Measurements from ENCODE around the gene RABGAP1L.

The RABGAP1L gene

DNA sequence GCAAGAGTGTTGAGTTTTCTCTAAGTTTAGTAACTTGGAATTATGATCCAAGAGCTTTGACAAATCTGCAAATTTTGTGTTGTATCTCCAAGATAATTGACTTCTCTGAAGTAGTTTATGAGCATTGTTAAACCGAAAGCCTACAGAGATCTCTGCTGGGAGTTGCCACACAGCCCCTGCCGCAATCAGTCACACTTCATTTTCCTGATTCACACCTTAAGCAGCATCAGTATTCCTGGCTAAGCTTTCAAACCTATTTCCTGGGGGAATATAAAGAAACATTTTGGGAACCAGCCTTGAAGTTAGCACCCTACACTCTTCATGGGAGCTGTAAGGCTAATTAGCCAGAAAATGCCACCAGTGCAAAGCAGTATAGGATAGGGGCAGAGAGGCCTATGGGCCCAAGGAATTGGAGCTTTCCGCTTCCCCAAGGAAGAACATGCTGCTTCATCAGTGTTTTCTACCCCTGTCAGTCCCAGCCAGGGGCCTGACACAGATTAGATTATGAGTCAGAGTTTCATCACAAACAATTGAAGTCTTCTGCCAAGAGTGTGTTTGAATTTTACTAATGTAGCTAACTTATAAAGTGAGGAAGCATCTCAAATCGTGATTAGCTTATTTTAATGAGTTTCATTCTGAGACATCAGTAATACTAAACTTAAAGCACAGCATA, 817.3 kb downstream of the RABGAP1L start:
- TF ChIP-seq SPI1 (IDR thresholded peaks at IDR 0.05; ENCODE audit: low read depth, low read length), result no peak
- no peak for TF ChIP-seq POLR2AphosphoS5 (IDR thresholded peaks at IDR 0.05; ENCODE audit: low read depth, low read length)
- TF ChIP-seq TAF1 (IDR thresholded peaks at IDR 0.05; ENCODE audit: low read depth, low read length), result no peak
- TF ChIP-seq PAX5 (IDR thresholded peaks at IDR 0.05; ENCODE audit: insufficient read depth, low read length, severe bottlenecking), result no peak
- TF ChIP-seq POU2F2 (IDR thresholded peaks at IDR 0.05; ENCODE audit: low read depth, low read length), result no peak
- no peak for TF ChIP-seq POLR2A (IDR thresholded peaks at IDR 0.05; ENCODE audit: low read depth, low read length)
- FAIRE-seq (no peak), DNase-seq (ENCODE audit: insufficient read length, low spot score) (no peak)

DNA sequence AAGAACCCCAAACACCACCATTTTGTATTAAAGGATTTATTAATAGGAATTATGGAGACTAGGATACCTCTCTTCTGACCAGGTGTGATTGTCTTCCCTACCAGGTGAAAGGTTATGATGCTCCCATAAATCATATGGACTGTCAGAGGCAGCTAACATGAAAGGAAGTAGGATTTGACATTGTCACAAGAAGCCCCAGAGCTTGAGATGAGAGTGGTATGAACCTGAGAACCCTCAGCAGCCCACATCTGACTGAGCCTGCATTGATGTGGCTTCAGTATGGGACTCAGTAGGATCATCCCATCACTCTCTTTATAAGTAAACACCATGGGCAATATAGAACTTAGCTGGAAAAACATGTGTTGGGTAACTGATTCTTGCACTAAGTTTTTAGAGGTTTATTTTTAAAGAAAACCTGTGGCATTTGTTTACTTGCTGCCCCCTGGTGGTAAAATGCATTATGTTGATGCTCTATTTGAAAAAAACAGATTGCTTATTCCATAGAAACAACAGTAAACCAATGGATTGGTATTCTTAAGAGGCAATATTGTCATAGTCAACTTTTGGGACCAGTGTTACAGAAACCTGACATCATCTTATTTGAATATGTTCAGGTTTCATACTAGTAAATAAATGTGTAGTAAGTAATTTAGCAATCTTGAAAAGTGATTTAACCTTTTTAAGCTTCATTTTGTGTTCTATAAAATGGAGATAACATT, 823.8 kb downstream of the RABGAP1L start:
- no peak for DNase-seq (ENCODE audit: insufficient read length, low spot score)
- TF ChIP-seq PAX5 (IDR thresholded peaks at IDR 0.05; ENCODE audit: insufficient read depth, low read length, severe bottlenecking) (no peak), POLR2A (IDR thresholded peaks at IDR 0.05; ENCODE audit: low read depth, low read length) (no peak), TAF1 (IDR thresholded peaks at IDR 0.05; ENCODE audit: low read depth, low read length) (no peak), POLR2AphosphoS5 (IDR thresholded peaks at IDR 0.05; ENCODE audit: low read depth, low read length) (no peak), SPI1 (IDR thresholded peaks at IDR 0.05; ENCODE audit: low read depth, low read length) (no peak), POU2F2 (IDR thresholded peaks at IDR 0.05; ENCODE audit: low read depth, low read length) (no peak)
- FAIRE-seq, result no peak

DNA sequence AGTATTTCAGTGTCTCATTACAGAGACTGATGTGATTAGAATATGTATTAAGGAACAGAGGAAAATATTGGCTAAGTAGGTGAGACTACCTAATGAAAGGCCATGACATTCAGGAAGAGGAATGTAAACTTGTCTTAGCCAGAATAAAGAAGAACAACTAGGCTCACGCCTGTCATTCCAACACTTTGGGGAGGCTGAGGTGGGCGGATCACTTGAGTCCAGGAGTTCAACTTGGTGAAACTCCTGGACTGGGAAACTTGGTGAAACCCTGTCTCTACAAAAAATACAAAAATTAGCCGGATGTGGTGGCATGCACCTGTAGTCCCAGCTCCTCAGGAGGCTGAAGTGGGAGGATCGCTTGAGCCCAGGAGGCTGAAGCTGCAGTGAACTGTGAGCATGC, 825.6 kb downstream of the RABGAP1L start:
- no peak for TF ChIP-seq POLR2A (IDR thresholded peaks at IDR 0.05; ENCODE audit: low read depth, low read length)
- TF ChIP-seq PAX5 (IDR thresholded peaks at IDR 0.05; ENCODE audit: insufficient read depth, low read length, severe bottlenecking), result no peak
- TF ChIP-seq POLR2AphosphoS5 (IDR thresholded peaks at IDR 0.05; ENCODE audit: low read depth, low read length), result no peak
- no peak for TF ChIP-seq POU2F2 (IDR thresholded peaks at IDR 0.05; ENCODE audit: low read depth, low read length)
- no peak for TF ChIP-seq SPI1 (IDR thresholded peaks at IDR 0.05; ENCODE audit: low read depth, low read length)
- no peak for TF ChIP-seq TAF1 (IDR thresholded peaks at IDR 0.05; ENCODE audit: low read depth, low read length)

DNA sequence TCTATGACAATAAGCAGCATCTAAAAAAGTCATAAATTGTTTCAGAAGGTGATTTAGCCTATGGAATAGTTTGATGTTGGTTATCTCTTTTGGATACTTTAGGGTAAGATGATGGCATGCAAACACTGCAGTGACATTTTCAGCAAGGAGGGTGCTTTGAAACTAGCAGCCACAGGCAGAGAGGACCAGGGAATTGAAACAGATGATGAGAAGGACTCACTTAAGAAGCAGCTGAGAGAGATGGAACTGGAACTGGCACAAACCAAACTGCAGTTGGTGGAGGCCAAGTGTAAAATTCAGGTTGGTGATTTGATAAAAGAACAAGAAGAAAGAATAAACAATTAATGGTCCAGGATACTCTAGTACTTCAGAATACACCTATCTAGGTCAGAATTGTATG, 829.2 kb downstream of the RABGAP1L start:
- no peak for TF ChIP-seq POLR2AphosphoS5 (IDR thresholded peaks at IDR 0.05; ENCODE audit: low read depth, low read length)
- TF ChIP-seq SPI1 (IDR thresholded peaks at IDR 0.05; ENCODE audit: low read depth, low read length), result no peak
- no peak for TF ChIP-seq PAX5 (IDR thresholded peaks at IDR 0.05; ENCODE audit: insufficient read depth, low read length, severe bottlenecking)
- no peak for TF ChIP-seq POU2F2 (IDR thresholded peaks at IDR 0.05; ENCODE audit: low read depth, low read length)
- TF ChIP-seq TAF1 (IDR thresholded peaks at IDR 0.05; ENCODE audit: low read depth, low read length), result no peak
- no peak for TF ChIP-seq POLR2A (IDR thresholded peaks at IDR 0.05; ENCODE audit: low read depth, low read length)
- DNase-seq (ENCODE audit: insufficient read length, low spot score) (no peak), FAIRE-seq (no peak)

More for the DNA sequence above, 825.6 kb downstream of the RABGAP1L start:
- FAIRE-seq (no peak), DNase-seq (ENCODE audit: insufficient read length, low spot score) (no peak)

DNA sequence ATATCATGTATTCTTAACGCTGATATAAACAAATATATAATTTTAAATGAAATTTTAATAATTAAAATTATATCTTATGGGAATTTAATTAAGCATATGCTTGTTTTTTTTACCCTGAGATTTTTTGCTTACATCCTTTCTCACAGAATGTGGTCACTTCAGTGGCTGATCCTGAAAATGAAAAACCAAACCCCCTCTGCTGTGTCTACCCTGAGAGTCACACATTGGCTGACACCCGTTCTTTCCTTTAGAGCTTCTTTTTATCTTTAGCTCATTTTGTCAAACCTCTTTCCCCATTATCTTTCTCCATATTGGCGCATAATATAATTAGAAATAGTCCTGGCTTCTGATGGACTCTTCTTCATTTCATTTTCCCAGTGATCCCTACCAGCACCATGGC, 829.7 kb downstream of the RABGAP1L start:
- no peak for FAIRE-seq

DNA sequence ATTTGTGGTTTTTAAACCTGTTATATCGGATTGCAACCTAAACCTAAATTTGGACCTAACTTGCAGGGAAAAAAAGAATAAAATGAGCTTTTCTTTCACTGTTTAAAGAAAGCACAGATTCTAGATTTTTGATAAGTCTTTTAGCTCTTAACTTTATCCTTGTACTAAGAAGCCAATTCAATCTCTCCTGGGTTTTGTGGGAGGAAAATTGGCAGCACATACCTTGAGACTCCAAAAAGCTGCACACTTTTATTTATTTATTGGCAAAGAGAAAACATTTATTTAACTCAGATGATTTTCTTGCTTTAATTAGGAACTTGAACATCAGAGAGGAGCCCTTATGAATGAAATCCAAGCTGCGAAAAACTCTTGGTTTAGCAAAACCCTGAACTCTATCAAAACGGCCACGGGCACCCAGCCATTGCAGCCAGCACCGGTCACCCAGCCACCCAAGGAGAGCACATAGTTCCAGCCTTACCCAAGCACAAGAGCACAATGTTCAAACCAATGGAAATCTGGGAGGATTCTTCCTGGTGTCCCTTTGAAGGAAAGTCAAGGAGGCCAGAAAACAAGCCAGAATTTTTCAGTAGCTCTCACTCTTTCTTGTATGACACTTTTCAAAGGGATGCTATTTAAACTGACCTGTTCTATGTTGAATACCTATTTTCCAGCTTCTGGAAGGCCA, 830.4 kb downstream of the RABGAP1L start:
- DNase-seq (ENCODE audit: insufficient read length, low spot score), result no peak
- no peak for FAIRE-seq
- TF ChIP-seq POLR2A (IDR thresholded peaks at IDR 0.05; ENCODE audit: low read depth, low read length), result no peak
- no peak for TF ChIP-seq POLR2AphosphoS5 (IDR thresholded peaks at IDR 0.05; ENCODE audit: low read depth, low read length)

More for the DNA sequence above, 829.7 kb downstream of the RABGAP1L start:
- DNase-seq (ENCODE audit: insufficient read length, low spot score), result no peak
- TF ChIP-seq POLR2AphosphoS5 (IDR thresholded peaks at IDR 0.05; ENCODE audit: low read depth, low read length) (no peak), SPI1 (IDR thresholded peaks at IDR 0.05; ENCODE audit: low read depth, low read length) (no peak)

DNA sequence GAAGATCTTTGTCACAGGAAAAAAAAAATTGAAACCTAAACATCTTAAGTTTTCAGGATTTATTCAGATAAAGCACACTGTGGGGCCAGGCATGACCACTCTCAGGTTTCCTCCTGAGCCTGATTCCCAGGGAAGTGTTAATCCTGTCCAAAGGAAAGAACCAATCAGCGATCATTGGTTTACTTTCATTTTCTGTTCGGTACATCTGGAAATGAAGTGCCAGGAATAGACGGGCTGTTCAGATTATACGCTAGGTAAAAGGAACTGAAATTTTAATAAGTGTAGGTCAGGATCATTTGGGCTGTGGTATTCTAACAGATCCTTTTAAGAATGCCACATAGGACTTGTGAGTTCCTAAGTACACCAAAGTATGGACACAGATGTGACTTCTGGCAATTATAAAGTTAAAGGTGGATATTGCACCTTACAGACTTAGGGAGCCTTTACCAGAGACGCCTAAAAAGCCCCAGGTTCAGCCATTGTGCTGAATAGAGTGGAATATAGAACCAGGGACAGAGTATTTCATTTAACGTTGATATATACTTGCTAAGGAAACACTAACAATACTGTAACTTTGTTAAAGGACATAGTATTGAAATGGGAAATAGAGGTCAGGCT, 831.2 kb downstream of the RABGAP1L start:
- FAIRE-seq (no peak), DNase-seq (ENCODE audit: insufficient read length, low spot score) (no peak)
- TF ChIP-seq PAX5 (IDR thresholded peaks at IDR 0.05; ENCODE audit: insufficient read depth, low read length, severe bottlenecking), result no peak
- TF ChIP-seq SPI1 (IDR thresholded peaks at IDR 0.05; ENCODE audit: low read depth, low read length), result peak; percentile 75

DNA sequence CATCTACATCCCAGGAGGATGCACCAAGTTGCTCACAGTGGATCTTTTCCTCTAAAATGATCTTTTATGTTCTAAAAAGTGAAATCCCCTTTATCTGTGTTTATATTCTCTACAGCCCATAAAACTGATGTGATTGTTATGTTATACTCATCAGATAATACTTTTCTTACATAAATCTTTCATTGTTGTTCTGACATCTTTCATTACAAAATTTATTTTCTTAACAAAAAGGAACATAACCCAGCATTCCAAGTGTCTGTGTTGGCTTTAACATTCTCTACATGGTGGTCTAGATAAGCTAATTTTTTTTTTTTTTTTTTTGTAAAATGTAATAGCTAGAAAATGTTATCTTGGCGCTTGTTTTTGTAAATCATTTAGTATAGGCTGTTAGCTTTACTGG, 832.2 kb downstream of the RABGAP1L start:
- no peak for FAIRE-seq

DNA sequence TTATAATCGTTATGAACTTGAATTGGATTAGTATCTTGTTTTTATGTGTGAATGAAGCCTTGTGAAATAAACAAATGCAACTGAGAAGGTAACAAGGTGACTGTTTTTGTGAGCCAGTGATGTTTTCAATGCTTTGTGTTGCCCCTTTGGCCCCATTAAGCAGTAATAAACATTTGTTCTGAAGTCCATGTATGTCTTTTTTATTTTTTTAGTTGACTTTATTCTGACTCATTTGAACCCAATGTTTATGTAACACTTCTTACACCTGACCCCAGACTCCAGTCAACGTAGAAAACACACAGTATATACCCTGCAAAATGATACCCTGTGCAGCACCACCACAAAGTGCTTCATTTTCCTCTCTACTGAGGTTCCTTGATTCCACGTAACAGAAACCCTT, 835.8 kb downstream of the RABGAP1L start:
- FAIRE-seq (no peak), DNase-seq (ENCODE audit: insufficient read length, low spot score) (no peak)
- TF ChIP-seq POLR2AphosphoS5 (IDR thresholded peaks at IDR 0.05; ENCODE audit: low read depth, low read length) (no peak), SPI1 (IDR thresholded peaks at IDR 0.05; ENCODE audit: low read depth, low read length) (no peak), POU2F2 (IDR thresholded peaks at IDR 0.05; ENCODE audit: low read depth, low read length) (no peak), POLR2A (IDR thresholded peaks at IDR 0.05; ENCODE audit: low read depth, low read length) (no peak), PAX5 (IDR thresholded peaks at IDR 0.05; ENCODE audit: insufficient read depth, low read length, severe bottlenecking) (no peak), TAF1 (IDR thresholded peaks at IDR 0.05; ENCODE audit: low read depth, low read length) (no peak)

More for the DNA sequence above, 832.2 kb downstream of the RABGAP1L start:
- no peak for DNase-seq (ENCODE audit: insufficient read length, low spot score)
- no peak for TF ChIP-seq POLR2A (IDR thresholded peaks at IDR 0.05; ENCODE audit: low read depth, low read length)
- no peak for TF ChIP-seq POLR2AphosphoS5 (IDR thresholded peaks at IDR 0.05; ENCODE audit: low read depth, low read length)
- TF ChIP-seq TAF1 (IDR thresholded peaks at IDR 0.05; ENCODE audit: low read depth, low read length), result no peak
- TF ChIP-seq SPI1 (IDR thresholded peaks at IDR 0.05; ENCODE audit: low read depth, low read length), result no peak
- TF ChIP-seq PAX5 (IDR thresholded peaks at IDR 0.05; ENCODE audit: insufficient read depth, low read length, severe bottlenecking), result no peak
- no peak for TF ChIP-seq POU2F2 (IDR thresholded peaks at IDR 0.05; ENCODE audit: low read depth, low read length)
